Pancreas (tissue), 10 donors: ENCODE results near the gene TTLL5. TPM values are rescaled to one million over a fixed set of nuclear protein-coding genes. Genes with fewer than 3 reads are reported as not detected.
"Not testable (repeated sequence)": the region's sequence is repeated elsewhere in the genome, so short reads cannot be mapped to it uniquely, and the experiment has no call there.

Experiments
- ATAC-seq, 4 donors: fragments of 200-7000 bp; cut with Tn5 transposase; one replicate each; pipeline versions ENCODE4 v1.8.0 to v1.9.1; 2020; ENCODE audit warnings: mild to moderate bottlenecking in 4 of 4, moderate library complexity in 4 of 4
- DNase-seq, 6 donors: peaks; one replicate each; pipeline ENCODE4 v3.0.0-alpha.2; 2020
- FAIRE-seq: peaks from 2 replicates; lab custom pipeline; 2012; peaks lifted over from hg19 to GRCh38; lab: Jason Lieb, UNC
- H3K27ac ChIP-seq, 4 donors: fragments of 200-600 bp; sonication (generic); 1 replicate in 3 of 4; 2 replicates in 1 of 4; pipeline versions ENCODE4 v1.5.0 to v1.8.0; 2020
- H3K27me3 ChIP-seq, 4 donors: fragments of 200-600 bp; one replicate each; pipeline ENCODE4 v1.8.0; 2021
- H3K36me3 ChIP-seq, 3 donors: fragments of 200-600 bp; sonication (generic) in 1 of 3; one replicate each; pipeline versions ENCODE4 v1.5.0 to v1.8.0; 2020 to 2021
- H3K4me1 ChIP-seq, 3 donors: fragments of 200-600 bp; one replicate each; pipeline ENCODE4 v1.8.0; 2021
- H3K4me3 ChIP-seq, 4 donors: fragments of 200-600 bp; sonication (generic) in 2 of 4; one replicate each; pipeline versions ENCODE4 v1.5.0 to v1.8.0; 2020 to 2021
- H3K9me3 ChIP-seq, 4 donors: fragments of 200-600 bp; one replicate each; pipeline ENCODE4 v1.8.0; 2021
- CTCF ChIP-seq, 4 donors: fragments of 200-600 bp; sonication (generic) in 3 of 4; IDR thresholded peaks; one replicate each; pipeline versions ENCODE4 v1.5.0 to v1.8.0; 2021; ENCODE audit warnings: antibody characterized with exemption in 4 of 4
- WGBS, 2 donors: extraction: QIAGEN DNeasy Blood & Tissue Kit; methylation state at CpG; one replicate each; pipeline ENCODE4 v1.1.7; 2013; 5-methylcytosine and 5-hydroxymethylcytosine counted together
- intact Hi-C, 3 donors: fragments of 100-400 bp; cut with DNase I; formaldehyde crosslinking; loops; one replicate each; pipeline versions ENCODE4 v1.11.1 to v1.14.2; 2022
- polyA plus RNA-seq, 2 donors: library from polyadenylated mRNA; stranded (reverse); fragments of 200-250 nt; gene quantifications; one replicate each; pipeline ENCODE4 v1.2.3, GENCODE V29; 2013
- total RNA-seq, 6 donors: library from RNA; stranded (reverse); fragmentation: NEBNext Ultra II Directional in 4 of 6; extraction: Animal tissue kit (Norgen Biotek cat#: 25700) in 4 of 6; gene quantifications; one replicate each; pipeline versions ENCODE4 v1.2.1 to v1.2.4, GENCODE V29; 2021 to 2023
- donor health status: healthy with polysubstance abuse.
- donor health status: DM: no; HTN: no; CAD: no; lungs with moderate emphysema.
- donor health status: DM: no; HTN: no; CAD: no.
- donor health status: control.
- donor health status: control.
- donor health status: Bipolar disorder and iron deficiency.
- donor health status: DM: yes; HTN: yes; CAD: no.
- donor health status: DM: no; HTN: no; CAD: no.
- donor health status: DM: no; HTN: no; CAD: no.
- donor health status: DM: yes; HTN: yes; CAD: no.

The TTLL5 gene
- total and polyA plus RNA-seq, 8 donors: 7.6 to 22.6 (median 12.0) TPM

- H3K27me3 ChIP-seq: no peaks in the 10 kb centered on the region
- no peaks in the 10 kb centered on the region for H3K36me3 ChIP-seq
- H3K27ac ChIP-seq: no peak overlapping the region
- intact Hi-C loops: no loop called here
- FAIRE-seq (no peak), ATAC-seq (peak in 1 of 4 donors; percentile 43), DNase-seq (no peak)
- no peak overlapping the region for H3K4me3 ChIP-seq
- TF ChIP-seq CTCF (IDR thresholded peaks at IDR 0.05): no peak
- WGBS, 2 donors: 76 to 86% methylated on average over 2 of the region's 2 CpGs
- H3K9me3 ChIP-seq: no peaks in the 10 kb centered on the region
- no peaks in the 10 kb centered on the region for H3K4me1 ChIP-seq
Observed at GRCh38 chr14:75915045-75915444, 254.0 kb downstream of the TTLL5 start.

DNA sequence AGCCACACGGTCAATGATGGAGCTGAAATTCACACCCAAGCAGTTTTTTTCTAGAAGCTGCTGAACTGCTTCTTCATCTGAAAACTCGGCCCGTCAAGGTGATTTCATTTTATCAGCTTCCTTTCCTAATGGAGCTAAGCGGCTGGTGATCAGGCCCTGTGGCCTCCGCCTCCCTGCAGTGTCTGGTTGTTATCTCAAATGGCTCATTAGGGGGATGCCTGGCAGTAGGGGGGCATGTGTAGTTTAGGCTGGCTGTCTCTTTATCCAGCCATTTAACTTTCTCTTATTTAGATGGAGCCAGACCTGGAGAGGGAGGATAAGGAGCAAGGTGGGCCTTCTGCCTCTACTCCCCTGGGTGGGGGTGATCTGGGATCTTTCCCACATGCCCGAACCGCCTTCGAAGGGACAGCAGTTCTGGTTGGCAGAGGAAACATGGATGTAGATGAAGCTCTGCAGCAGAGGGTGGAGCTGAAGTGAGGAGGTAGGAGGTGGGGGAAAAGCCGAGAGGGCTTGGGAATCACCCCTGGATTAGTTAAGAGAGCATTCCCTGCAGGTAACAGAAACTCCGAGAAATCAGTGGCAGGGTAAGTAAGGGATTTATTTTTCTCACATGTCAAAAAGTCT lies 256.4 kb downstream of the TTLL5 start:
- intact Hi-C loops: no loop called here
- H3K4me1 ChIP-seq: no peaks in the 10 kb centered on the region
- WGBS, 2 donors: 82 to 83% methylated on average over 10 of the region's 10 CpGs

DNA sequence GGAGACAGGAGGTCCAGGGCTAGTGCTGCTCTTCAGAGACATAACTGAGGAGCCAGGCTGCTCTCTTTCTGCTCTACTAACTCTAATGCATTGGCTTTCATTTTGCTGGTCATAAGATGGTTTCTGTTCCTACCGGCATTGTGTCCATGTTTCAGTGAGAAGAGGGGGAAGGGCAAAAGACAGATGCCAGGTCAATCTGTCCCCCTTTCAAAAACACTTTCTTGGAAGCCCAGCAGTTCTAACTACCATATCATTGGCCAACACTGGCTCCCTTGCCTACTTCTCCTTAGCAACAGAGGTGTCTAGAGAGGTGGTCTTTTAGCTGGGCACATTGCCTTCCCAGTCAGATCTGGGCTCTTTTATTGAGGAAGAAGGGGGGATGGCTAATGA lies 256.9 kb downstream of the TTLL5 start:
- 54 to 92% methylated on average over 1 of the region's 1 CpG for WGBS, 2 donors
- no peaks in the 10 kb centered on the region for H3K27me3 ChIP-seq
- no peak overlapping the region for H3K4me3 ChIP-seq
- H3K36me3 ChIP-seq: no peaks in the 10 kb centered on the region
- H3K27ac ChIP-seq: no peak overlapping the region
- no peaks in the 10 kb centered on the region for H3K9me3 ChIP-seq
- no peaks in the 10 kb centered on the region for H3K4me1 ChIP-seq
- no peak for DNase-seq
- ATAC-seq: no peak
- FAIRE-seq: no peak
- no peak for TF ChIP-seq CTCF (IDR thresholded peaks at IDR 0.05)
- intact Hi-C loops: no loop called here

More for the DNA sequence above, 256.4 kb downstream of the TTLL5 start:
- H3K4me3 ChIP-seq: no peak overlapping the region
- no peaks in the 10 kb centered on the region for H3K9me3 ChIP-seq
- no peak for FAIRE-seq
- no peaks in the 10 kb centered on the region for H3K36me3 ChIP-seq
- no peak for TF ChIP-seq CTCF (IDR thresholded peaks at IDR 0.05)
- H3K27ac ChIP-seq: no peak overlapping the region
- no peak for DNase-seq
- no peak for ATAC-seq
- H3K27me3 ChIP-seq: no peaks in the 10 kb centered on the region

GRCh38 chr14:75920421-75920820 lies 259.4 kb downstream of the TTLL5 start:
- H3K4me3 ChIP-seq: not testable (repeated sequence)

DNA sequence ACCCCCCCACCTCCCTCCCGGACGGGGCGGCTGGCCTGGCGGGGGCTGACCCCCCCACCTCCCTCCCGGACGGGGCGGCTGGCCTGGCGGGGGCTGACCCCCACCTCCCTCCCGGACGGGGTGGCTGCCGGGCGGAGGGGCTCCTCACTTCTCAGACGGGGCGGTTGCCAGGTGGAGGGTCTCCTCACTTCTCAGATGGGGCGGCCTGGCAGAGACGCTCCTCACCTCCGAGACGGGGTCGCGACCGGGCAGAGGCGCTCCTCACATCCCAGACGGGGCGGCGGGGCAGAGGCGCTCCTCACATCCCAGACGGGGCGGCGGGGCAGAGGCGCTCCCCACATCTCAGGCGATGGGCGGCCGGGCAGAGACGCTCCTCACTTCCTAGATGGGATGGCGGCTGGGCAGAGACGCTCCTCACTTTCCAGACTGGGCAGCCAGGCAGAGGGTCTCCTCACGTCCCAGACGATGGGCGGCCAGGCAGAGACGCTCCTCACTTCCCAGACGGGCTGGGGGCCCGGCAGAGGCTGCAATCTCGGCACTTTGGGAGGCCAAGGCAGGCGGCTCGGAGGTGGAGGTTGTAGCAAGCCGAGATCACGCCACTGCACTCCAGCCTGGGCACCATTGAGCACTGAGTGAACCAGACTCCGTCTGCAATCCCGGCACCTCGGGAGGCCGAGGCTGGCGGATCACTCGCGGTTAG lies 264.2 kb downstream of the TTLL5 start:
- FAIRE-seq, ATAC-seq, H3K27me3 ChIP-seq, H3K4me1 ChIP-seq, H3K27ac ChIP-seq, intact Hi-C loops, H3K9me3 ChIP-seq, H3K36me3 ChIP-seq, H3K4me3 ChIP-seq: not testable (repeated sequence)
- WGBS, 2 donors: 95 to 98% methylated on average over 21 to 48 of the region's 54 CpGs
- peak in 1 of 6 donors; percentile 37 for DNase-seq

More at GRCh38 chr14:75920421-75920820, 259.4 kb downstream of the TTLL5 start:
- DNase-seq, FAIRE-seq, H3K9me3 ChIP-seq, H3K27me3 ChIP-seq, intact Hi-C loops, H3K27ac ChIP-seq, ATAC-seq, H3K4me1 ChIP-seq, H3K36me3 ChIP-seq: not testable (repeated sequence)
- WGBS, 2 donors: 84 to 97% methylated on average over 4 of the region's 4 CpGs
